Measurements from ENCODE around the gene TTLL11.
"Not testable (repeated sequence)": the region's sequence is repeated elsewhere in the genome, so short reads cannot be mapped to it uniquely, and the experiment has no call there.

Gene TTLL11

DNA sequence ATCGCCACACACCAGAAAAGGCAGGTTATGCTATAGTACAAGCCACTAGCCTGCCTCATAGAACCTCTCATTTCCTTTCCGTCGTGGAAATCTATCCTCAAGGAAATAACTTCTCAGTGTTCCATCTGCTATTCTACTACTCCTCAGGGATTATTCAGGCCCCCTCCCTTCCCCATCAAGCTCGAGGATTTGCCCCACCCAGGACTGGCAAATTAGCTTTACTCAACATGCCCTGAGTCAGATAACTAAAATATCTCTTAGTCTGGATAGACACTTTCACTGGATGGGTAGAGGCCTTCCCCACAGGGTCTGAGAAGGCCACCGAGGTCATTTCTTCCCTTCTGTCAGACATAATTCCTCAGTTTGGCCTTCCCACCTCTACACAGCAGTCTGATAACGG lies 298.8 kb downstream of the TTLL11 start:
- H3K36me3 ChIP-seq (ENCODE audit: control insufficient read depth in 2 of 2, insufficient read depth in 2 of 2, low read length in 2 of 2): not testable (repeated sequence)

DNA sequence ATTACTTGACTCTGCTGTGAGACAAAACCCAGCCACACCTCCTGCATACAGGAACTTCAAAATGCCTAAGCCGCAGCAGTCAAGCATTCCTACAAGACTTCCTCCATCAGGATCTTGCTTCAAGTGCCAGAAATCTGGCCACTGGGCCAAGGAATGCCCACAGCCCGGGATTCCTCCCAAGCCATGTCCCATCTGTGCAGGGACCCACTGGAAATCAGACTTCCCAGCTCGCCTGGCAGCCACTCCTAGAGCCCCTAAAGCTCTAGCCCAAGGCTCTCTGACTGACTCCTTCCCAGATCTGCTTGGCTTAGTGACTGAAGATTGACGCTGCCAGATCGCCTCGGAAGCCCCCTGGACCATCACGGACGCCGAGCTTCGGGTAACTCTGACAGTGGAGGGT lies 300.6 kb downstream of the TTLL11 start:
- not testable (repeated sequence) for H3K9me3 ChIP-seq (ENCODE audit: control insufficient read depth in 2 of 2, low read length in 2 of 2); H3K9ac ChIP-seq (ENCODE audit: low read length in 2 of 2); H3K27ac ChIP-seq (ENCODE audit: low read length); H3K27me3 ChIP-seq (ENCODE audit: control insufficient read depth in 1 of 2, insufficient read depth in 2 of 2, low read length in 2 of 2); H3K4me3 ChIP-seq (ENCODE audit: low read length in 2 of 2); H3K36me3 ChIP-seq (ENCODE audit: control insufficient read depth in 2 of 2, insufficient read depth in 2 of 2, low read length in 2 of 2); H3K4me1 ChIP-seq (ENCODE audit: control insufficient read depth, insufficient read depth, low read length)

More for the DNA sequence above, 298.8 kb downstream of the TTLL11 start:
- H3K27ac ChIP-seq (ENCODE audit: low read length); H3K9me3 ChIP-seq (ENCODE audit: control insufficient read depth in 2 of 2, low read length in 2 of 2); H3K4me3 ChIP-seq (ENCODE audit: low read length in 2 of 2); H3K27me3 ChIP-seq (ENCODE audit: control insufficient read depth in 1 of 2, insufficient read depth in 2 of 2, low read length in 2 of 2); H3K4me1 ChIP-seq (ENCODE audit: control insufficient read depth, insufficient read depth, low read length); H3K9ac ChIP-seq (ENCODE audit: low read length in 2 of 2): not testable (repeated sequence)

DNA sequence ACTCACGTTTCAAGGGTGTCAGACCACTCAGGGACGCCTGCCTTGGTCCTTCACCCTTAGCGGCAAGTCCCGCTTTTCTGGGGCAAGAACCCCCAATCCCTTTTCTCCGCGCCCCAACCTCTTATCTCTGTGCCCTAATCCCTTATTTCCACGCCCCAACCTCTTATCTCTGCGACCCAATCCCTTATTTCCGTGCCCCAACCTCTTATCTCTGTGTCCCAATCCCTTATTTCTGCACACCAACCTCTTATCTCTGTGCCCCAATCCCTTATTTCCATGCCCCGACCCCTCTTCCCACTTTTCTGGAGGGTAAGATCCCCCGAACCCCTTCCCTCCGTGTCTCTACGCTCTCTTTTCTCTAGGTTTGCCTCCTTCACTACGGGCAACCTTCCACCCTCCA lies 302.3 kb downstream of the TTLL11 start:
- no peaks in the 10 kb centered on the region for H3K27me3 ChIP-seq (ENCODE audit: control insufficient read depth in 1 of 2, insufficient read depth in 2 of 2, low read length in 2 of 2)
- no peaks in the 10 kb centered on the region for H3K9me3 ChIP-seq (ENCODE audit: control insufficient read depth in 2 of 2, low read length in 2 of 2)

DNA sequence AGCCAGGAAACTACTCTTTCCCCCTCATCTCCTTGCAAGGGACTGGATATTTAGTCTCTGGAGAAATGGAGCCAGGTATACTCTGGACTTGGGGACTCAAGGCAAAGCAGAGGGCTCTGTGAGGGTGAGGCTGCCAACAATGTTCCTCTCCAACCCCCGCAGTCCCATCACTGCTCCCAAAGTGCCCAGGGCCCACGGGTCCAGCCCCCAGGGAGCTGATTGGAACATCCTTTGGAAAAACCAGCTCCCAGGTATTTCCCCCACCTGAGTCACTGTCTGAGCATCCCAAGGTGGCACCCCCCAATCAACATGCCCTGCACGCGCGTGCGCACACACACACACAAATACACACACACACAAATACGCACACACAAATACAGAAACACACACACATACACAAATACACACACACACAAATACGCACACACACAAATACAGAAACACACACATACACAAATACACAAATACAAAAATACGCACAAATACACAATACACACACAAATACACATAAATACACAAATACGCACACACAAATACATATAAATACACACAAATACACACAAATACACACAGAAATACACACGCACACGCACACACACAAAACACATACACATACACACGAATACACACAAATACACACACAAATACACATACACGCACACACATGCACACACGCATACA lies 304.3 kb downstream of the TTLL11 start:
- peaks cover 6 to 7% of the 10 kb centered on the region in 2 donors for H3K36me3 ChIP-seq (ENCODE audit: control insufficient read depth in 2 of 2, insufficient read depth in 2 of 2, low read length in 2 of 2)
- no peak overlapping the region for H3K27ac ChIP-seq (ENCODE audit: low read length)
- H3K4me1 ChIP-seq (ENCODE audit: control insufficient read depth, insufficient read depth, low read length): no peaks in the 10 kb centered on the region
- no peaks in the 10 kb centered on the region for H3K27me3 ChIP-seq (ENCODE audit: control insufficient read depth in 1 of 2, insufficient read depth in 2 of 2, low read length in 2 of 2)
- no peaks in the 10 kb centered on the region for H3K9me3 ChIP-seq (ENCODE audit: control insufficient read depth in 2 of 2, low read length in 2 of 2)
- no peak overlapping the region for H3K9ac ChIP-seq (ENCODE audit: low read length in 2 of 2)
- H3K4me3 ChIP-seq (ENCODE audit: low read length in 2 of 2): no peak overlapping the region

More for the DNA sequence above, 302.3 kb downstream of the TTLL11 start:
- H3K27ac ChIP-seq (ENCODE audit: low read length): no peak overlapping the region
- no peaks in the 10 kb centered on the region for H3K4me1 ChIP-seq (ENCODE audit: control insufficient read depth, insufficient read depth, low read length)
- no peak overlapping the region for H3K4me3 ChIP-seq (ENCODE audit: low read length in 2 of 2)
- H3K36me3 ChIP-seq (ENCODE audit: control insufficient read depth in 2 of 2, insufficient read depth in 2 of 2, low read length in 2 of 2): peaks cover 0 to 1% of the 10 kb centered on the region in 2 donors
- no peak overlapping the region for H3K9ac ChIP-seq (ENCODE audit: low read length in 2 of 2)

DNA sequence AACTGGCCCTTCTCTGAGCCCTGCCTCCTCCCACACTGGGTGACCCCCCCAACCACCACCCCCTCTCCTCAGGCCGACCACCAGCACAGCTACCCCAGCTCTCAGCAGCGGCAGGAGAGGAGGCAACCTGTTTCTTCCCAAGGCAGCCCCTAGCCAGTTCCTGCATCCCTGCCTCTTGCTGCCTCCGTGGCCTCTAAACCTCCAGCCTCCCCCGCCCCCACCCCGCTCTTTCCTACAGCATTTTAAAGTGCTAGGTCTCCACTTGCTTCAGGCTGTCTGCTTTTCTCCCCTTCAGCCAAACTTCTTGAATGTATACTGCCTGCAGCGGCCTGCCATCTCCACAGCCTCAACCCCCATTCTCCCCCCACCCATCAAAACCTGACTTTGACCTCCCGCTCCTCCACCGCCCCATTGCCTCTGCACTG lies 306.1 kb downstream of the TTLL11 start:
- no peaks in the 10 kb centered on the region for H3K9me3 ChIP-seq (ENCODE audit: control insufficient read depth in 2 of 2, low read length in 2 of 2)
- no peaks in the 10 kb centered on the region for H3K4me1 ChIP-seq (ENCODE audit: control insufficient read depth, insufficient read depth, low read length)
- no peaks in the 10 kb centered on the region for H3K27me3 ChIP-seq (ENCODE audit: control insufficient read depth in 1 of 2, insufficient read depth in 2 of 2, low read length in 2 of 2)
- no peak overlapping the region for H3K4me3 ChIP-seq (ENCODE audit: low read length in 2 of 2)
- no peak overlapping the region for H3K27ac ChIP-seq (ENCODE audit: low read length)
- no peak overlapping the region for H3K9ac ChIP-seq (ENCODE audit: low read length in 2 of 2)
- H3K36me3 ChIP-seq (ENCODE audit: control insufficient read depth in 2 of 2, insufficient read depth in 2 of 2, low read length in 2 of 2): peaks cover 11 to 15% of the 10 kb centered on the region in 2 donors

DNA sequence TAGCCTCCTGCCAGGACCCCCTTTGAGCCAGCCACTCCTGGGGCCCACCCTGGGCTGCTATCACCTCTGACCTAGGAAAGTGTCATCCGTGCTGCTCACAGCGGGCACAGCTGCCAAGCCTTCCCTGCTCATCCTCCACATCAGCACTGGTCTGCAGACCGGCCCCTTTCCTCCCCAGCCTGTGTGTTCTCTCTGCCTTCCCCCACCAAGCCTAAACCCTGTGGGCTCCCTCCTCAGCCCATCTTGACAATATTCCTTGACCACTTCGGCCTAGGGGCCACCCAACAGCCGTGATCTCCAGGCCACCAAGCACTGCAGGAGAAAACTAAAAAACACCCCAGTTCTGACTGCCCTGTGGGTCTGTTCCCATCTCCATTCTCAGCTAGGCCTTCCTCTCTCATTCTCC lies 306.6 kb downstream of the TTLL11 start:
- no peaks in the 10 kb centered on the region for H3K27me3 ChIP-seq (ENCODE audit: control insufficient read depth in 1 of 2, insufficient read depth in 2 of 2, low read length in 2 of 2)
- no peaks in the 10 kb centered on the region for H3K4me1 ChIP-seq (ENCODE audit: control insufficient read depth, insufficient read depth, low read length)
- H3K27ac ChIP-seq (ENCODE audit: low read length): no peak overlapping the region
- H3K36me3 ChIP-seq (ENCODE audit: control insufficient read depth in 2 of 2, insufficient read depth in 2 of 2, low read length in 2 of 2): peaks cover 16 to 20% of the 10 kb centered on the region in 2 donors
- H3K9me3 ChIP-seq (ENCODE audit: control insufficient read depth in 2 of 2, low read length in 2 of 2): no peaks in the 10 kb centered on the region
- H3K9ac ChIP-seq (ENCODE audit: low read length in 2 of 2): no peak overlapping the region
- H3K4me3 ChIP-seq (ENCODE audit: low read length in 2 of 2): no peak overlapping the region

DNA sequence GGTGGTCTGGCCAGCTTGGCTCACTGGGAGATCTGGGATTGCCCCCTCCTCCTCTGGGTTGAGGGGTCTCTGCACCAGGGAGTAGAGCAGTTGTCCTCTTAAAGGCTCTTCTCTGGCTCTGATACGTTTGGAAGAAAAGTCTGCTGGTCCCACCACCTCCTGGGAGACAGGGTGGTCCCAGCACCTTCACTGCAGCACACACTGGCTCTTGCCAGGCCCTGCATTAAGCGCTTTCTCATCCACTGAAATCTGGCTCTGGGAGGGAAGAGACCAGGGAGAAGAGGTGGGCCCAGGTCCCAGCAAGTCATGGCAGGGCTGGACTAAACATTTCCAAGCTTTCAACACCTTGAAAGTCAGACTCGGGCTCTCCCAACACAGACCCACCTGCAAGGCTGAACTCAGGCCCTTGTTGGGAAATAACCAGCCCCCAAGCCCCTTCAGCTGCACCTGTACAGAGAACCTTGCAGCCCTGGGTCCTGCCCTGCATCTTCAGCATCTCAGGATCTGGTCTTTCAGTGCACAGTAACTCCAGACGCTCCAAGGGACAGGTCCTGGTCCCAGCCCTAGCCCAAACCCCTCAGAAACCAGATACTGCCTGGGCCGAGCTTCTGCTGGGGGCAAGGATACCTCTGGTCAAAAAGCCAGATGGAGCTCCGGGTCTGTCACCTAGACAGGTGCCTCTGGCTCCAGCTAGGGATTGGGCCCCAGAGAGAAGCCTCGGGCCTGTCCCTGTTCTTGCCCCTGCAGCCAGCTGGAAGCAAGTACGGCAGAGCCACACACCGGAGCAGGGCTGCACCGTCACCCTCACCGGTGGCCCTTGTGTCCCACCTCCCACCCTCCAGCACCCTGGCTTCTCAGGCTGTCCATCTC lies 307.2 kb downstream of the TTLL11 start:
- Histone ChIP-seq H3K36me3 (ENCODE audit: control insufficient read depth in 2 of 2, insufficient read depth in 2 of 2, low read length in 2 of 2) (peaks cover 20 to 25% of the 10 kb centered on the region in 2 donors), H3K4me3 (ENCODE audit: low read length in 2 of 2) (no peak overlapping the region), H3K27me3 (ENCODE audit: control insufficient read depth in 1 of 2, insufficient read depth in 2 of 2, low read length in 2 of 2) (no peaks in the 10 kb centered on the region), H3K9me3 (ENCODE audit: control insufficient read depth in 2 of 2, low read length in 2 of 2) (no peaks in the 10 kb centered on the region), H3K27ac (ENCODE audit: low read length) (no peak overlapping the region), H3K9ac (ENCODE audit: low read length in 2 of 2) (no peak overlapping the region), H3K4me1 (ENCODE audit: control insufficient read depth, insufficient read depth, low read length) (no peaks in the 10 kb centered on the region)

DNA sequence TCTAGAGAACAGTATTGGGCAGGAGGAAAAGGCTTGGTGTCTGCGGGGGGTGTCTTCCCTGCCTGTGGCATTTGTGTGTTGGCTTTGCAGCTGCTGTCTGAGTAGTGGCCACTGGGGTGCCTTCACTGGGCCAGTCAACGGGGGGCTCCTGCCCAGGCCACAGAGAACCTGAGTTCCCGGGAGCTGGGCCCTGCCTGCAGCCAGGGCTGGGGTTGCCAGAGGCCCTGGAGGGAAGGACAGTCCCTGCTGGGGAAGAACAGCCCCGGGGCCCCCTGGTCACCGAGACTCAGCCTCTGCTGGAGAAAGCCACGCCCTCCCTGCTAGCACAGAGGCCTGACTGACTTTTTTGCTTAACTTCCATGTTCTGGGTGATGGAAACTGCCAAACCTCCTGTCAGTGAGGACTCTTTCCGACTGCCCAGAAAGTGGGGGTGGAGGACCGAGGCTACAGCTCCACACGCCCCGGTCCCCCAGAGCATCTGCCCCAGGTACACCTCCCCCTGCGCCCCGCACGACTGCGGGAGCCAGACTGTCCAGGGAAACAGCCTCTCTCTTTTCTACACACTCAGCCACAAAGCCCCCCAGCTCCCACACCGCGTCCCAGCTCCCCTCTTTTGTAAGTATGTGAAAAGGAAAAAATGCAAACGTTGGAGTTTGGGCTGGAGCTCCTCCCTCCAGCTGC lies 308.2 kb downstream of the TTLL11 start:
- Histone ChIP-seq H3K27me3 (ENCODE audit: control insufficient read depth in 1 of 2, insufficient read depth in 2 of 2, low read length in 2 of 2) (no peaks in the 10 kb centered on the region), H3K9ac (ENCODE audit: low read length in 2 of 2) (no peak overlapping the region), H3K27ac (ENCODE audit: low read length) (no peak overlapping the region), H3K36me3 (ENCODE audit: control insufficient read depth in 2 of 2, insufficient read depth in 2 of 2, low read length in 2 of 2) (peaks cover 20 to 32% of the 10 kb centered on the region in 2 donors), H3K9me3 (ENCODE audit: control insufficient read depth in 2 of 2, low read length in 2 of 2) (no peaks in the 10 kb centered on the region), H3K4me1 (ENCODE audit: control insufficient read depth, insufficient read depth, low read length) (peaks cover 7% of the 10 kb centered on the region), H3K4me3 (ENCODE audit: low read length in 2 of 2) (no peak overlapping the region)

DNA sequence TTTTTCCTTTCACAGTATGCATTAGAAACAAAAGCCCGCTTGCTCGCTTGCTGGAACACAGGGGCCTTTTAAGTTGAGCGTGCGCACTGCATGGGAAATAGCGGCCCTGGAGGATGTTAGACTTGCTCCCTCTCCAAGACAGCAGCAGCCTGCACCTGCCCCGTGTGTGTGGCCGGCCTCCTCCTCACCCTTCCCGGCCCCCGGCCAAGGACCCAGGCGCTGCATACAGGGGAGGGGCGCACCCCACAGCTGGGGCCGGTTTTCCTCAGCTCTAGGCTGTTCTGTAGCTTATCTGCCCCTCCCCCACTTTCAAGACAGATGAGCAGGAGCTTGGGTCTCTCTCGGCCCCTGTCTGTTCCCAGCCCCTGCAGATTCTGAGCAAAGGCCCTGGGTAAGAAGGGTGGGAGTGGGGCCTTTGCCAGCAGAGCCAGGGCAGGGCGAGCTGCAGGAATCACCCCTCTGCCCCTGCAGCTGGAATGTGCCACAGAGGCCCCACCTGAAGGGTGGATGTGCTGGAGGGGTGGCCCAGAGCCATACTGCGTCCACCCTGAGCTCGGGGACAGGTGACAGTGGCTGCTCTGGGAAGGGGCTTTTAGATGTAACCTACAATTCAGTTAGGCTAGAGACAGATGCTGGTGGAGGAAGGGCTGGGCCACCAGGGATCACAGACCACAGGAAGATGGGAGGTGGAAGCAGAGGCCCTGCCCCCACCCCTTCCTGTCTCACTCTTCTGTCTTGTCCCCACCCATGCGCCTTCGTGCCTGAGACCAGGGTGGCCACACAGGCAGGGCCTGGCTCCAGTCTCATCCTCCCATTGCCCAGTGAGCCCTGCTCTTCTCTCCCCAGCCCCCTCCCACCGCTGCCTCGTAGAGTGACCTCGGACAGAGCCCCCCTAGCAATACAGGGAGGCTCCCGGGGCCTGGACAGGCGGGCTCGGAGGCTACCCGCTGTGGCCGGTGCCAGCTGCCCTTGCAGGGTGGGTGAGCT lies 309.3 kb downstream of the TTLL11 start:
- no peak overlapping the region for H3K9ac ChIP-seq (ENCODE audit: low read length in 2 of 2)
- H3K36me3 ChIP-seq (ENCODE audit: control insufficient read depth in 2 of 2, insufficient read depth in 2 of 2, low read length in 2 of 2): peaks cover 20 to 32% of the 10 kb centered on the region in 2 donors
- H3K27me3 ChIP-seq (ENCODE audit: control insufficient read depth in 1 of 2, insufficient read depth in 2 of 2, low read length in 2 of 2): no peaks in the 10 kb centered on the region
- peaks cover 13% of the 10 kb centered on the region for H3K4me1 ChIP-seq (ENCODE audit: control insufficient read depth, insufficient read depth, low read length)
- no peak overlapping the region for H3K27ac ChIP-seq (ENCODE audit: low read length)
- no peak overlapping the region for H3K4me3 ChIP-seq (ENCODE audit: low read length in 2 of 2)
- no peaks in the 10 kb centered on the region for H3K9me3 ChIP-seq (ENCODE audit: control insufficient read depth in 2 of 2, low read length in 2 of 2)

DNA sequence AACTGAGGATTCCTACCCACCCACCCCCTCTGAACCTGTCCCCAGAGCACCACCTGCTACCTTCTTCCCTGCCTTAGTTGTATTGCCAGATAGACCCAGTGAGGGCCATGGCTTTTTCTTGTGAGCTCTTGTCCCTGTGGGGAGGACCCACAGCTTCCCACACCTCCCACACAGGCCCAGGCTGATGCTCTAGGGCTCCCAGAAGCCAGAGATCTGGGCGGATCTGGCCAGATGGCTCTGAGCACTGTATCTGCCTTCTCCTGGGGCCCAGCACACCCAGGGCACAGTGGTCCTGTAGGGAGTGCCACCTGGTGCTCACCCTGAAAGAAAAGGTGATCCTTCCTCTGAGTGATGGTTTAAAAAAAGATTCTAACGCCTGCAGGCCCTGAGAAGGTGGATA lies 310.0 kb downstream of the TTLL11 start:
- Histone ChIP-seq H3K27me3 (ENCODE audit: control insufficient read depth in 1 of 2, insufficient read depth in 2 of 2, low read length in 2 of 2) (no peaks in the 10 kb centered on the region), H3K9ac (ENCODE audit: low read length in 2 of 2) (no peak overlapping the region), H3K36me3 (ENCODE audit: control insufficient read depth in 2 of 2, insufficient read depth in 2 of 2, low read length in 2 of 2) (peaks cover 20 to 32% of the 10 kb centered on the region in 2 donors), H3K27ac (ENCODE audit: low read length) (no peak overlapping the region), H3K9me3 (ENCODE audit: control insufficient read depth in 2 of 2, low read length in 2 of 2) (peaks cover 0 to under 1% of the 10 kb centered on the region in 2 donors), H3K4me1 (ENCODE audit: control insufficient read depth, insufficient read depth, low read length) (peaks cover 13% of the 10 kb centered on the region), H3K4me3 (ENCODE audit: low read length in 2 of 2) (no peak overlapping the region)
